Psoas muscle (tissue), 8 donors: ENCODE results near the gene FRMD8. TPM values are rescaled to one million over a fixed set of nuclear protein-coding genes. Genes with fewer than 3 reads are reported as not detected.

Source experiments
- ATAC-seq, 4 donors: fragments of 200-7000 bp; cut with Tn5 transposase; one replicate each; pipeline ENCODE4 v1.9.1; 2020; ENCODE audit warnings: moderate library complexity in 3 of 4, mild to moderate bottlenecking in 2 of 4
- DNase-seq, 2 donors: peaks; one replicate each; pipeline ENCODE4 v3.0.0-alpha.2; 2020
- H3K27ac ChIP-seq: fragments of 200-600 bp; one replicate; pipeline ENCODE4 v1.8.0; 2022
- H3K27me3 ChIP-seq, 3 donors: fragments of 200-600 bp in 1 of 3; one replicate each; pipeline versions ENCODE4 v1.6.1 to v1.8.0; 2013 to 2022; ENCODE audit warnings: low read length in 2 of 3, mild to moderate bottlenecking in 2 of 3, moderate library complexity in 1 of 3; ENCODE audit not compliant: insufficient read depth in 3 of 3
- H3K36me3 ChIP-seq, 2 donors: fragments of 200-600 bp in 1 of 2; one replicate each; pipeline versions ENCODE4 v1.6.1 to v1.8.0; 2013 to 2022; ENCODE audit warnings: low read depth in 1 of 2, mild to moderate bottlenecking in 1 of 2, moderate library complexity in 1 of 2; ENCODE audit not compliant: insufficient read depth in 1 of 2
- H3K4me1 ChIP-seq: fragments of 200-600 bp; one replicate; pipeline ENCODE4 v1.8.0; 2022
- H3K4me3 ChIP-seq: fragments of 200-600 bp; one replicate; pipeline ENCODE4 v1.8.0; 2022; ENCODE audit warnings: mild to moderate bottlenecking
- H3K9me3 ChIP-seq: fragments of 200-600 bp; one replicate; pipeline ENCODE4 v1.8.0; 2022
- WGBS, 3 donors: extraction: QIAGEN DNeasy Blood & Tissue Kit; methylation state at CpG; one replicate each; pipeline versions ENCODE4 v1.1.6 to v1.1.7; 2013; 5-methylcytosine and 5-hydroxymethylcytosine counted together
- intact Hi-C, 2 donors: fragments of 100-400 bp; cut with DNase I; formaldehyde crosslinking; loops; one replicate each; pipeline versions ENCODE4 v1.11.0 to v1.14.2; 2022
- polyA plus RNA-seq, 3 donors: library from polyadenylated mRNA; stranded (reverse); fragments of 200-250 nt; gene quantifications; one replicate each; pipeline ENCODE4 v1.2.3, GENCODE V29; 2013
- total RNA-seq, 4 donors: library from RNA; stranded (reverse); fragmentation: NEBNext Ultra II Directional in 2 of 4; extraction: Animal tissue kit (Norgen Biotek cat#: 25700) in 2 of 4; gene quantifications; one replicate each; pipeline versions ENCODE4 v1.2.1 to v1.2.4, GENCODE V29; 2021 to 2023
- TF ChIP-seq, protein P1 (sequence below): fragments of 200-600 bp; IDR thresholded peaks from one replicate; pipeline ENCODE4 v1.8.0; 2022; ENCODE audit warnings: antibody characterized with exemption
- donor health status: healthy with polysubstance abuse.
- donor health status: DM: no; HTN: no; CAD: no; lungs with moderate emphysema.
- donor health status: Bipolar disorder and iron deficiency.
- donor health status: healthy.
- donor health status: DM: yes; HTN: yes; CAD: no.
- donor health status: DM: no; HTN: no; CAD: no.
- donor health status: DM: no; HTN: no; CAD: no.
- donor health status: DM: yes; HTN: yes; CAD: no.

Gene FRMD8
- total and polyA plus RNA-seq, 7 donors = 7.4 to 27.7 (median 12.9) TPM

DNA sequence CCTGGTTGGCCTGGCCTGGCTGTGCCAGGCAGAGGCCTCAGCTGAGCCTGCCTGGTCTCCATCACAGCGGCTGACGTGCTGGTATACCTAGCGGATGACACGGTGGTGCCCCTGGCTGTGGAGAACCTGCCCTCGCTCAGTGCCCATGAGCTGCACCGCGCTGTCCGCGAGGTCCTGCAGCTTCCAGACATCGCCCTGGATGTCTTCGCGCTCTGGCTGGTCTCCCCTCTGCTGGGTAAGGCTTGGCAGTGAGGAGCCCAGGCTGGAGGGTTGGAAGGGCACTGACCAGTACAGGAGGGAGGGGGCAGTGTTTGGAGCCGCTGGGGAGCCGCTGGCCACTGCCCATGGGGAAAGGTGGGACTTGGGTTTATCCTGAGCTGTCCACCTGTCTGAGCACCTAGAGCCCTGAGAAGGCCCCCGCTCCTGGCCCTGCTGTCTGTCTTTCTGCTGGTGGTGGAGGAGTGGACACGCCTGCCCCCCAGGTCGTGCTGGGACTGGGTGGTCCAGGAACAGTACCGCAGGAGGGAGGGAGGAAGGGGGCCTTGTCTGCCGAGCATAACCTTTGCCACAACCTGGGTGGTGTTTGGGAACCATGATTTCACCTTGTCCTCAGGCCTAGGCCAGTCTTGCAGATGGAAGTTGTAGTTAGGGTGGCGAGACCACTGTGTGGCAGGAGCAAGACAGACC lies 3.0 kb downstream of the FRMD8 start:
- Histone ChIP-seq H3K9me3 (no peaks in the 10 kb centered on the region), H3K36me3 (peaks cover 2 to 42% of the 10 kb centered on the region in 2 donors), H3K27ac (peak overlapping the region; percentile 55), H3K27me3 (no peaks in the 10 kb centered on the region), H3K4me1 (peaks cover 48% of the 10 kb centered on the region), H3K4me3 (peak overlapping the region; percentile 76)
- 89% methylated on average over 20 of the region's 20 CpGs for WGBS, 3 donors
- DNase-seq (no peak), ATAC-seq (no peak)
- intact Hi-C loops = no loop called here
- TF ChIP-seq, protein P1, sequence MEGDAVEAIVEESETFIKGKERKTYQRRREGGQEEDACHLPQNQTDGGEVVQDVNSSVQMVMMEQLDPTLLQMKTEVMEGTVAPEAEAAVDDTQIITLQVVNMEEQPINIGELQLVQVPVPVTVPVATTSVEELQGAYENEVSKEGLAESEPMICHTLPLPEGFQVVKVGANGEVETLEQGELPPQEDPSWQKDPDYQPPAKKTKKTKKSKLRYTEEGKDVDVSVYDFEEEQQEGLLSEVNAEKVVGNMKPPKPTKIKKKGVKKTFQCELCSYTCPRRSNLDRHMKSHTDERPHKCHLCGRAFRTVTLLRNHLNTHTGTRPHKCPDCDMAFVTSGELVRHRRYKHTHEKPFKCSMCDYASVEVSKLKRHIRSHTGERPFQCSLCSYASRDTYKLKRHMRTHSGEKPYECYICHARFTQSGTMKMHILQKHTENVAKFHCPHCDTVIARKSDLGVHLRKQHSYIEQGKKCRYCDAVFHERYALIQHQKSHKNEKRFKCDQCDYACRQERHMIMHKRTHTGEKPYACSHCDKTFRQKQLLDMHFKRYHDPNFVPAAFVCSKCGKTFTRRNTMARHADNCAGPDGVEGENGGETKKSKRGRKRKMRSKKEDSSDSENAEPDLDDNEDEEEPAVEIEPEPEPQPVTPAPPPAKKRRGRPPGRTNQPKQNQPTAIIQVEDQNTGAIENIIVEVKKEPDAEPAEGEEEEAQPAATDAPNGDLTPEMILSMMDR = no peak

DNA sequence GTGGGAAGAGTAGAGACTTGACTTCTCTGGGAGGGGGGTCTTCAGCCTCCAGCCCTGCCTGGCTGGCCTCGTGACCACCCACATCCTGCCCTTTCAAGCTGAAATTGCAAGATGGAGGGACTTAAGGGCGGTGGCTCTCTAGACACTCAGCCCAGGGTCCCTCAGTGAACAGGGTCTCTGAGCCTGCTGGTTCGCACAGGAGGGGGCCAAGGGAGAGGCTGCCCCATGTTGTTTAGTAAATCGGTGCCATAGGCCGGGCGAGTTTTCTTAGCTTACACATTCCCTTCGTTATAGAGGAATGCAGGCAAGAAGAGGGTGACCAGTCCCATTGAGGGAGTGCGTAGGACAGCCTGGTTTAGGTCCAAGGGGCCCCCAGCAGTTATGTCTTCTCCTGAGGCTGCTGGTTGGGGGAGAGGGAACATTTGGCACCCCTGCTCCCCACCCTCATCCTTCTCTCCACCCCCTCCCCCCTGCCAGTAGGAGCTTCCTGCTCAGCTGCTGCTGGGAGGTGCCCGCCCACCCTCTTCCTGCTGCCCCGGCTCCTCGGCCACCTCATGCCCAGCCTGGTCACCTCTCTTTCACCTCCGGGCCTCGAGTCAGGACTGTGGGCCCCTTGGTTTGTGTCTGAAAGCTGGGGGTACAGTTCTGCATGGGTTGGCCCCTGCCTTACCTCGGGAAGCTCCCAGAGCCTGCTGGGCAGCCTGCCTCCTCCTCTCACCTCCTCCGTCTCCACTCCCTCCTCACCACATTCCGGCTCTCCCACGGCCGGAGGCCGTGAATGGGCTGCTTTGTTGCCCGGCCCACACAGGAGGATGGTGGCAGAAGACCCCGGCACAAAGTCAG lies 3.9 kb downstream of the FRMD8 start:
- H3K4me3 ChIP-seq = peak overlapping the region; percentile 76
- TF ChIP-seq, protein P1 = no peak
- WGBS, 3 donors = 62 to 71% (median 65%) methylated on average over 21 of the region's 21 CpGs
- peak overlapping the region; percentile 55 for H3K27ac ChIP-seq
- intact Hi-C loops = no loop called here
- H3K27me3 ChIP-seq = no peaks in the 10 kb centered on the region
- H3K9me3 ChIP-seq = no peaks in the 10 kb centered on the region
- peaks cover 2 to 51% of the 10 kb centered on the region in 2 donors for H3K36me3 ChIP-seq
- no peak for ATAC-seq
- peaks cover 47% of the 10 kb centered on the region for H3K4me1 ChIP-seq
- DNase-seq = no peak

DNA sequence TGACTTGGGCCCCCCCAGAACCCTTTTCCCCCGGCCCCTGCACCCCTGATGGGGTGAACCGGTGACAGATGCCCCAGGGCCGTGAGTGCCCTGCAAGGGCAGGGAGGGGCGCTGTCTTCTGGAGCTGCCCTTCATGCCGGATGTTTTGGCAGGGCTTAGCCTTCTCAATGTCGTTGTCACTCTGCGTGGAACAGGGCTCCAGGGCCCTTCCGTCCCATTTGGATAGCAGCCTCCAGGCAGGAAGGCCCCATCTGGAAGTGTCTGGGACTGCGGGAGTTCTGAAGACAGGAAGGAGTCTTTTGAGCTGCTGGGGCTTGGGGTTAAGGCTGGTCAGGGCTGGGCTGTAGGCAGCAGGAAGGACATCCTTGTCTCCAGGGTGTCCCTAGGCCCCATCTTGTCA lies 4.6 kb downstream of the FRMD8 start:
- Histone ChIP-seq H3K9me3 (no peaks in the 10 kb centered on the region), H3K36me3 (peaks cover 2 to 57% of the 10 kb centered on the region in 2 donors), H3K4me3 (peak overlapping the region; percentile 18), H3K27me3 (no peaks in the 10 kb centered on the region), H3K27ac (peak overlapping the region; percentile 55), H3K4me1 (peaks cover 40% of the 10 kb centered on the region)
- intact Hi-C loops = no loop called here
- peak in 1 of 4 donors; percentile 11 for ATAC-seq
- no peak for DNase-seq
- 24 to 30% (median 27%) methylated on average over 9 of the region's 9 CpGs for WGBS, 3 donors
- TF ChIP-seq, protein P1 = no peak

DNA sequence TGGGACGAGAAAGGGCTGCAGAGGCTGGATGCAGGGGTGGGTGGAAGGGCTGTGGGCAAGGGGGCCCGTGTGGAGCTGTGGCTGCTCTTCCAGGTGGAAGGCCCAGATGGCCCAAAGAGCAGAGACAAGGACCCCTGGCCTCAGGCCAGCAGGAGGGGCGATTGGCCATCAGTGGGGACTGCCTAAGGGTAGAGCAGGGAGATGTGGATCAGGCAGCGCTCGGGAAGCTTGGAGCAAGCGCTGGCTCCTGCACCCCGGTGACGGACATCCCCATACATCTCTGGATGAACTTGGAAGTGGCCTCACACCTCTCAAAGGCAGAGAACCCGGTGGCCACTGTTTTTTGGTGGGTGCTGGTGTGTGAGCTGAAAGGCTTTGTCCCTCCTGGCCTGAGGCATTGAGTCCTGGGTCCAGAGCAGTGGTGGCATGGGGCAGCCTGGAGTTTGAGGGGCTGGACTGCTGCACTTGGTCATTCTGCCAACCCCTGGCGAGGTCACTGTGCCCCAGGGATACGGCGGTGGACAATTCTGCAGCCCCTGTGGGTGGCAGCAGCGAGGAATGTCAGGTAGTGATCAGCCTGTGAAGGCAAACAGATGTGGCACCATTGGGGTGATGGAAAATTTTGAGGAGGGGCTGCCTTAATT lies 5.9 kb downstream of the FRMD8 start:
- H3K27me3 ChIP-seq = no peaks in the 10 kb centered on the region
- no peak overlapping the region for H3K27ac ChIP-seq
- H3K4me3 ChIP-seq = no peak overlapping the region
- no peaks in the 10 kb centered on the region for H3K9me3 ChIP-seq
- ATAC-seq (no peak), DNase-seq (no peak)
- TF ChIP-seq, protein P1 = no peak
- intact Hi-C loops = no loop called here
- H3K36me3 ChIP-seq = peaks cover 2 to 70% of the 10 kb centered on the region in 2 donors
- H3K4me1 ChIP-seq = peaks cover 35% of the 10 kb centered on the region
- WGBS, 3 donors = 82 to 88% (median 84%) methylated on average over 13 of the region's 13 CpGs
